Caco-2 (cell line): Measurements from ENCODE around the gene MTMR4. TPM values are rescaled to one million over a fixed set of nuclear protein-coding genes. Genes with fewer than 3 reads are reported as not detected.

Experiments
- BruUV-seq: library from RNA; stranded (reverse); fragments of 400-500 nt; replicated peaks from 2 replicates; lab custom pipeline; 2021; lab: Mats Ljungman, UMichigan
- CTCF ChIA-PET: fragments of 300-600 bp; sonication (Branson Sonifier 250); formaldehyde crosslinking; loops from one replicate; lab custom pipeline; 2022; ENCODE audit warnings: antibody characterized with exemption; lab: Charles Lee
- POLR2A ChIA-PET: fragments of 300-600 bp; sonication (Branson Sonifier 250); formaldehyde crosslinking; loops from one replicate; lab custom pipeline; 2022; ENCODE audit warnings: antibody characterized with exemption; lab: Charles Lee
- DNase-seq, 2 experiments: peaks; one replicate each; pipeline versions ENCODE4 v3.0.0 to v3.0.0-alpha.2; 2020 to 2022
- H3K27me3 ChIP-seq: replicated peaks from 2 replicates; pipeline ENCODE4 v1.6.0; 2011; ENCODE audit warnings: low read length; ENCODE audit not compliant: control insufficient read depth, insufficient read depth
- H3K36me3 ChIP-seq: 2 replicates; pipeline ENCODE4 v1.5.1; 2011; ENCODE audit warnings: low read length; ENCODE audit not compliant: control insufficient read depth, insufficient read depth
- H3K4me1 ChIP-seq: fragments of 250-450 bp; sonication (Bioruptor Pico); 2 replicates; pipeline ENCODE4 v1.5.1; 2020; ENCODE audit warnings: mild to moderate bottlenecking
- H3K4me3 ChIP-seq: 2 replicates; pipeline ENCODE4 v1.5.1; 2011; ENCODE audit warnings: low read depth, mild to moderate bottlenecking, control low read depth, low read length
- H3K9me3 ChIP-seq: fragments of 250-450 bp; sonication (Bioruptor Pico); 2 replicates; pipeline ENCODE4 v1.5.1; 2020; ENCODE audit warnings: mild to moderate bottlenecking, moderate library complexity
- H3K27ac Mint-ChIP-seq: one replicate; pipeline ENCODE4 v1.8.0; 2022; ENCODE audit warnings: mixed read lengths; ENCODE audit not compliant: unreplicated experiment
- H3K27me3 Mint-ChIP-seq: one replicate; pipeline ENCODE4 v1.8.0; 2022; ENCODE audit warnings: mixed read lengths; ENCODE audit not compliant: insufficient read depth, unreplicated experiment
- H3K36me3 Mint-ChIP-seq: one replicate; pipeline ENCODE4 v1.8.0; 2022; ENCODE audit warnings: mild to moderate bottlenecking, mixed read lengths; ENCODE audit not compliant: insufficient read depth, unreplicated experiment
- H3K4me1 Mint-ChIP-seq: one replicate; pipeline ENCODE4 v1.8.0; 2022; ENCODE audit warnings: low read depth, mixed read lengths; ENCODE audit not compliant: unreplicated experiment
- H3K4me3 Mint-ChIP-seq: one replicate; pipeline ENCODE4 v1.8.0; 2022; ENCODE audit warnings: mild to moderate bottlenecking, moderate library complexity, mixed read lengths; ENCODE audit not compliant: unreplicated experiment
- H3K9me3 Mint-ChIP-seq: one replicate; pipeline ENCODE4 v1.8.0; 2022; ENCODE audit warnings: mixed read lengths; ENCODE audit not compliant: unreplicated experiment
- CTCF ChIP-seq, 2 experiments: fragments of 200-600 bp in 1 of 2; IDR thresholded peaks; 1 replicate in 1 of 2; 2 replicates in 1 of 2; pipeline versions ENCODE4 v1.5.1 to v1.8.0; 2011 to 2022; ENCODE audit warnings: antibody characterized with exemption in 1 of 2, control low read depth in 1 of 2, inconsistent platforms in 1 of 2, low read depth in 1 of 2, low read length in 1 of 2, mild to moderate bottlenecking in 1 of 2, moderate library complexity in 1 of 2; ENCODE audit not compliant: insufficient read depth in 1 of 2, severe bottlenecking in 1 of 2, unreplicated experiment in 1 of 2
- intact Hi-C: fragments of 100-400 bp; cut with micrococcal nuclease; formaldehyde crosslinking; loops from one replicate; pipeline ENCODE4 v1.10.0; 2022; ENCODE audit not compliant: unreplicated experiment
- total RNA-seq: library from RNA; stranded (reverse); gene quantifications from 2 replicates; pipeline ENCODE4 v1.2.3, GENCODE V29; 2022

The MTMR4 gene
- total RNA-seq, 1 experiment from 2014 or later = 62.6 TPM

- POLR2A ChIA-PET = no interaction called here
- no peaks in the 10 kb centered on the region for H3K9me3 ChIP-seq
- Mint-ChIP-seq H3K36me3 (no peaks in the 10 kb centered on the region), H3K4me3 (no peak overlapping the region), H3K27me3 (no peaks in the 10 kb centered on the region), H3K27ac (no peak overlapping the region), H3K4me1 (peaks cover under 1% of the 10 kb centered on the region), H3K9me3 (no peaks in the 10 kb centered on the region)
- no TSS peak for BruUV-seq
- no peak overlapping the region for H3K4me3 ChIP-seq
- H3K36me3 ChIP-seq = no peaks in the 10 kb centered on the region
- no peaks in the 10 kb centered on the region for H3K27me3 ChIP-seq
- intact Hi-C loops = no loop called here
- no peak for TF ChIP-seq CTCF (IDR thresholded peaks at IDR 0.05; ENCODE audit: insufficient read depth in 1 of 2, low read depth in 1 of 2, low read length in 1 of 2, severe bottlenecking in 1 of 2, unreplicated experiment in 1 of 2)
- CTCF ChIA-PET = no interaction called here
- no peaks in the 10 kb centered on the region for H3K4me1 ChIP-seq
- no peak for DNase-seq
Observed at GRCh38 chr17:58452738-58453137, 61.7 kb downstream of the MTMR4 start.

- Mint-ChIP-seq H3K27me3 (no peaks in the 10 kb centered on the region), H3K36me3 (no peaks in the 10 kb centered on the region), H3K27ac (peak overlapping the region; percentile 69), H3K4me1 (peaks cover 8% of the 10 kb centered on the region), H3K9me3 (no peaks in the 10 kb centered on the region), H3K4me3 (no peak overlapping the region)
- TF ChIP-seq CTCF (IDR thresholded peaks at IDR 0.05; ENCODE audit: insufficient read depth in 1 of 2, low read depth in 1 of 2, low read length in 1 of 2, severe bottlenecking in 1 of 2, unreplicated experiment in 1 of 2) = peak; percentile 81 to 92
- peak; percentile 88 to 89 for DNase-seq
- no peak overlapping the region for H3K4me3 ChIP-seq
- intact Hi-C loops = loop anchor here (1.0 kb wide), 5 partner anchors 130 to 325 kb away; no protein-coding TSS in a partner anchor
- BruUV-seq = no TSS peak
- POLR2A ChIA-PET = no interaction called here
- no peaks in the 10 kb centered on the region for H3K4me1 ChIP-seq
- no peaks in the 10 kb centered on the region for H3K36me3 ChIP-seq
- CTCF ChIA-PET = interaction anchor here (0.6 to 1.3 kb wide), 4 partner anchors 130 to 247 kb away, joined by 3 to 15 read pairs (median 3); no protein-coding TSS in a partner anchor
- H3K9me3 ChIP-seq = 0 out of 2 replicates have a peak, but pooled peaks cover 3% of the 10 kb centered on the region
- no peaks in the 10 kb centered on the region for H3K27me3 ChIP-seq
Observed at GRCh38 chr17:58447039-58447975, 67.1 kb downstream of the MTMR4 start.

- no peak for TF ChIP-seq CTCF (IDR thresholded peaks at IDR 0.05; ENCODE audit: insufficient read depth in 1 of 2, low read depth in 1 of 2, low read length in 1 of 2, severe bottlenecking in 1 of 2, unreplicated experiment in 1 of 2)
- H3K9me3 ChIP-seq = 0 out of 2 replicates have a peak, but pooled peaks cover 3% of the 10 kb centered on the region
- ChIA-PET POLR2A (no interaction called here), CTCF (no interaction called here)
- no TSS peak for BruUV-seq
- no peak overlapping the region for H3K4me3 Mint-ChIP-seq
- intact Hi-C loops = no loop called here
- H3K4me1 ChIP-seq = no peaks in the 10 kb centered on the region
- no peaks in the 10 kb centered on the region for H3K36me3 ChIP-seq
- DNase-seq = no peak
- H3K27me3 ChIP-seq = no peaks in the 10 kb centered on the region
- no peaks in the 10 kb centered on the region for H3K9me3 Mint-ChIP-seq
- H3K4me1 Mint-ChIP-seq = peaks cover 8% of the 10 kb centered on the region
- H3K27ac Mint-ChIP-seq = no peak overlapping the region
- H3K36me3 Mint-ChIP-seq = no peaks in the 10 kb centered on the region
- H3K4me3 ChIP-seq = no peak overlapping the region
- no peaks in the 10 kb centered on the region for H3K27me3 Mint-ChIP-seq
Observed at GRCh38 chr17:58446086-58446485, 68.4 kb downstream of the MTMR4 start.

Other genes starting within 250 kb of the MTMR4 start
- 0.23 TPM in 1 of 2 replicates, not detected in the other for gene MPO, start 233.7 kb downstream of the MTMR4 start, total RNA-seq
- gene TSPOAP1, start 185.8 kb downstream of the MTMR4 start, total RNA-seq = 6.0 and 7.4 TPM in 2 replicates
- gene SUPT4H1, start 162.4 kb downstream of the MTMR4 start, total RNA-seq = 70.9 and 71.4 TPM in 2 replicates
- 84.2 and 87.1 TPM in 2 replicates for gene RNF43, start 97.1 kb downstream of the MTMR4 start, total RNA-seq
- 0.98 and 1.1 TPM in 2 replicates for gene HSF5, start 26.2 kb downstream of the MTMR4 start, total RNA-seq
- gene TEX14, start 177.4 kb upstream of the MTMR4 start, total RNA-seq = 0.30 and 0.54 TPM in 2 replicates
- gene RAD51C, start 178.0 kb upstream of the MTMR4 start, total RNA-seq = 59.0 and 61.2 TPM in 2 replicates
- 0.09 TPM in 2 replicates for gene PPM1E, start 241.2 kb upstream of the MTMR4 start, total RNA-seq